Peyer's patch (tissue), 4 donors: ENCODE data around the gene UBE2D3.

Source experiments
- CTCF ChIP-seq, 6 experiments: fragments of 450-650 bp in 4 of 6; fragments of 200-600 bp in 2 of 6; sonication (generic) in 1 of 6; IDR thresholded peaks; one replicate each; pipeline ENCODE4 v1.5.1; 2017 to 2019; ENCODE audit warnings: antibody characterized with exemption in 6 of 6, mild to moderate bottlenecking in 3 of 6, moderate library complexity in 1 of 6
- POLR2A ChIP-seq, 2 donors: fragments of 450-650 bp; IDR thresholded peaks; one replicate each; pipeline ENCODE4 v1.5.1; 2017; ENCODE audit warnings: antibody characterized with exemption in 2 of 2, mild to moderate bottlenecking in 2 of 2, moderate library complexity in 2 of 2

DNA sequence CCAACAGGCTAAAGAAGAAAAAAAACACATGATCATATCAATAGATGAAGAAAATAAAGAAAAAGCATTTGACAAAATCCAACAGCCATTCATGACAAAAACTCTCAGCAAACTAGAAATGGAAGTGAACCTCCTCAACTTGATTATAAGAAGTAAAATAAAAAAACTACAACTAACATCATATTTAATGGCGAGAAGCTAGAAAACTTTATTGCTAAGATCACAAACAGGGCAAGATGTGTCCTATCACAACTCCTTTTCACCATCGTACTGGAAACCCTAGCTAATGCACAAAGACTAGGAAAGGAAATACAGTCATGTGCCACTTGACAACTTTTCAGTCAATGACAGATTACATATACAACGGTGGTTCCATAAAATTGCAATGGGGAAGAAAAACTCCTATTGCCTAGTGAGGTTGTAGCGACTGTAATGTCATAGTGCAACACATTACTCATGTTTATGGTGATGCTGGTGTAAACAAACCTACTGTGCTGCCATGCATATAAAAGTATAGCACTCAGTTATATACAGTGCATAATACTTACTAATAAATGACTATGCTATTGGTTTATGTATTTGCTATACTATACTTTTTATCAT is 54.5 kb downstream of the UBE2D3 start:
- TF ChIP-seq POLR2A (IDR thresholded peaks at IDR 0.05) (no peak), CTCF (IDR thresholded peaks at IDR 0.05) (no peak)
